ENCODE data around the gene CYP1A1. TPM values are rescaled to one million over a fixed set of nuclear protein-coding genes. Genes with fewer than 3 reads are reported as not detected.

The CYP1A1 gene
- total RNA-seq, 2 experiments from 2014 or later, result 0.29 TPM; not detected in 1

DNA sequence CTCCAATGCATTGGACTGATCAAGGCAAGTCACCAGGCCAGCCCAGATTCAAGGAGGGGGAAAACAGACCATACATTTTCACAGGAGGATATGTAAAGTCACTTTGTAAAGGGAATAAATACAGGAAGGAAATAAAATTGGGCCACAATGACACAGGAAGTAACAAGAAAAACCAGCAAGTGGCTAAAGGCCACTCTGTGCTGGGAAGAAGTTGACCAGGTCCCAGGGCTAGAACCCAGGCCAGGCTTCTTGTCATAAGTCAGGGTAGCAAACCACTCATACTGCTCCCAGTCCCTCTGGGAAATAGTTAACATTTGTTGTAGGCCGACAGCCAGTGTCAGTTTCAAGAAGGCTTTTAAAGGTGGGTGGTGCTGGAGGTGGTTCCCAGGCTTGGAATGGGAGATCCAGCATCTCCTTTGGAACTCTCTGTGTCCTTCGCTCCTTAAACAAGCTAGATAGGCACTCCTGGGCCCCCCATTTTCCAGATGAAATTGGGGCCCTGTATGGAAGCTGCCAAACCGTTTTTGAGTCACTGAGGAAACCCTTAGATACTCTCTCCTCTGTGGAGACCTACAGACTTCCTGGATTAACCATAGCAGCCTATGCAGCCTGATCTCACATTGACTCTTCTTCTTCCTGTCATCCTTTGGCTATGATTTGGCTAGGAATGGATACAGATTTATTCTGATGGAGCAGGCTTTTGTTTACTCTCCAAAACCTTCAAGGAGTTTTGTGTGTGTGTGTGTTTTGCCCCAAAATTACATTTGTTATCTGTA, 14.8 kb downstream of the CYP1A1 start:
- Histone ChIP-seq H3K4me2 (ENCODE audit: low read length) (no peak overlapping the region), H3K36me3 (ENCODE audit: insufficient read depth, low read length) (no peaks in the 10 kb centered on the region), H3K9me3 (ENCODE audit: low read length) (no peaks in the 10 kb centered on the region), H2AFZ (ENCODE audit: low read length) (no peak overlapping the region), H3K27ac (ENCODE audit: low read depth, low read length, poor library complexity, severe bottlenecking) (no peak overlapping the region), H4K20me1 (ENCODE audit: insufficient read depth, low read length) (no peaks in the 10 kb centered on the region), H3K4me3 (ENCODE audit: low read depth, low read length, poor library complexity, severe bottlenecking) (no peak overlapping the region), H3K9me2 (ENCODE audit: insufficient read depth, low read length) (no peaks in the 10 kb centered on the region), H3K79me2 (ENCODE audit: insufficient read depth, low read depth, low read length) (no peaks in the 10 kb centered on the region), H3K4me1 (ENCODE audit: insufficient read depth, low read length, poor library complexity, severe bottlenecking) (no peaks in the 10 kb centered on the region)
- no peak for DNase-seq (ENCODE audit: low spot score)
- no TSS peak for BruUV-seq (replicated peaks)
- CTCF ChIA-PET (ENCODE audit: unreplicated experiment), result no interaction called here
- POLR2A ChIA-PET, result interaction anchor here (1.0 kb wide), 1 partner anchor 26 kb away, joined by 3 read pairs; no protein-coding TSS in a partner anchor
- TF ChIP-seq, protein P1, sequence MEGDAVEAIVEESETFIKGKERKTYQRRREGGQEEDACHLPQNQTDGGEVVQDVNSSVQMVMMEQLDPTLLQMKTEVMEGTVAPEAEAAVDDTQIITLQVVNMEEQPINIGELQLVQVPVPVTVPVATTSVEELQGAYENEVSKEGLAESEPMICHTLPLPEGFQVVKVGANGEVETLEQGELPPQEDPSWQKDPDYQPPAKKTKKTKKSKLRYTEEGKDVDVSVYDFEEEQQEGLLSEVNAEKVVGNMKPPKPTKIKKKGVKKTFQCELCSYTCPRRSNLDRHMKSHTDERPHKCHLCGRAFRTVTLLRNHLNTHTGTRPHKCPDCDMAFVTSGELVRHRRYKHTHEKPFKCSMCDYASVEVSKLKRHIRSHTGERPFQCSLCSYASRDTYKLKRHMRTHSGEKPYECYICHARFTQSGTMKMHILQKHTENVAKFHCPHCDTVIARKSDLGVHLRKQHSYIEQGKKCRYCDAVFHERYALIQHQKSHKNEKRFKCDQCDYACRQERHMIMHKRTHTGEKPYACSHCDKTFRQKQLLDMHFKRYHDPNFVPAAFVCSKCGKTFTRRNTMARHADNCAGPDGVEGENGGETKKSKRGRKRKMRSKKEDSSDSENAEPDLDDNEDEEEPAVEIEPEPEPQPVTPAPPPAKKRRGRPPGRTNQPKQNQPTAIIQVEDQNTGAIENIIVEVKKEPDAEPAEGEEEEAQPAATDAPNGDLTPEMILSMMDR (conservative IDR thresholded peaks at IDR 0.05; ENCODE audit: low read length), result no peak
- TF ChIP-seq EZH2phosphoT487 (IDR thresholded peaks at IDR 0.05; ENCODE audit: borderline replicate concordance, low read depth, low read length), result no peak
- intact Hi-C loops (cut with micrococcal nuclease; ENCODE audit: unreplicated experiment), result no loop called here

DNA sequence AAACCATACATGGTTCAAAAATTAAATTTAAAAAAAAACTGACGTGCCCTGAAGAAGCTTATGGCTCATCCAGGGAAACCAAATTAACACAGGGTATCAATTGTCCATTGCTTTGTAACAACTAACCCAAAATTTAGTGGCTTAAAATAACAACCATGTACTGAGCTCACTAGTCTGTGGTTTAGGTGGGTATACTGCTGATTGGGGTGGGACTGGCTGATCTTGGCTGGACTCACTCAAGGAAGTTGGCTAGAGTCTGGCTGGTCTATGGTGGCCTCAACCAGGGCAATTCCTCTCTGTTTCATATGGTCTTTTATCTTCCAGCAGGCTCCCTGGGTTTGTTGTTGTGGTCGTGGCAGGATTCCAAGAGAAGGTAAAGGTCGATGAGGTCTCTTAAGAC, 15.4 kb downstream of the CYP1A1 start:
- Histone ChIP-seq H3K4me1 (ENCODE audit: insufficient read depth, low read length, poor library complexity, severe bottlenecking) (no peaks in the 10 kb centered on the region), H3K9me2 (ENCODE audit: insufficient read depth, low read length) (no peaks in the 10 kb centered on the region), H3K27ac (ENCODE audit: low read depth, low read length, poor library complexity, severe bottlenecking) (no peak overlapping the region), H2AFZ (ENCODE audit: low read length) (no peak overlapping the region), H3K4me3 (ENCODE audit: low read depth, low read length, poor library complexity, severe bottlenecking) (no peak overlapping the region), H3K79me2 (ENCODE audit: insufficient read depth, low read depth, low read length) (no peaks in the 10 kb centered on the region), H4K20me1 (ENCODE audit: insufficient read depth, low read length) (no peaks in the 10 kb centered on the region), H3K4me2 (ENCODE audit: low read length) (no peak overlapping the region), H3K9me3 (ENCODE audit: low read length) (no peaks in the 10 kb centered on the region), H3K36me3 (ENCODE audit: insufficient read depth, low read length) (no peaks in the 10 kb centered on the region)
- no peak for TF ChIP-seq EZH2phosphoT487 (IDR thresholded peaks at IDR 0.05; ENCODE audit: borderline replicate concordance, low read depth, low read length)
- TF ChIP-seq, protein P1 (conservative IDR thresholded peaks at IDR 0.05; ENCODE audit: low read length), result no peak
- intact Hi-C loops (cut with micrococcal nuclease; ENCODE audit: unreplicated experiment), result no loop called here
- no peak for DNase-seq (ENCODE audit: low spot score)
- ChIA-PET POLR2A (interaction anchor here (1.0 kb wide), 1 partner anchor 25 kb away, joined by 3 read pairs; no protein-coding TSS in a partner anchor), CTCF (ENCODE audit: unreplicated experiment) (no interaction called here)
- BruUV-seq (replicated peaks), result no TSS peak

DNA sequence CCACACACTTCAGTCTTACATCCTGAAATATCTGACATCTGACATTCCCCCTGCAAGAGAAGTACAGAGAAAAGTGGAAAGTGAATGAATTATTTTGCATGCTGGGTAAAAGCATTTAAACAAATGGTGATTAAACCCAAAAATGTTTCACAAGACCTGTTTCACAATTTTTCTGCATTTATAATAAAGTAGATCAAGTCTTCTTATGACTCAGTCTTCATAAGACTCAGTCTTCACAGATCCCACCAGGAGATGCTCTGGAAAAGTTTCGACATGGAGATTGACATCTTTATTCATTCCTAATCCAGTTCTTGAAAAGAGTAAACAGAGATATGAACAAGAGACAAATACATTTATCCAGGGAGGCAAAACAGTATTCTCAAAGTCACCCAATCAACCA, 16.3 kb downstream of the CYP1A1 start:
- Histone ChIP-seq H3K36me3 (ENCODE audit: insufficient read depth, low read length) (no peaks in the 10 kb centered on the region), H3K4me3 (ENCODE audit: low read depth, low read length, poor library complexity, severe bottlenecking) (no peak overlapping the region), H3K4me2 (ENCODE audit: low read length) (no peak overlapping the region), H3K27ac (ENCODE audit: low read depth, low read length, poor library complexity, severe bottlenecking) (no peak overlapping the region), H3K4me1 (ENCODE audit: insufficient read depth, low read length, poor library complexity, severe bottlenecking) (no peaks in the 10 kb centered on the region), H2AFZ (ENCODE audit: low read length) (no peak overlapping the region), H4K20me1 (ENCODE audit: insufficient read depth, low read length) (no peaks in the 10 kb centered on the region), H3K9me2 (ENCODE audit: insufficient read depth, low read length) (no peaks in the 10 kb centered on the region), H3K9me3 (ENCODE audit: low read length) (no peaks in the 10 kb centered on the region), H3K79me2 (ENCODE audit: insufficient read depth, low read depth, low read length) (no peaks in the 10 kb centered on the region)
- CTCF ChIA-PET (ENCODE audit: unreplicated experiment), result no interaction called here
- POLR2A ChIA-PET, result interaction anchor here (0.7 kb wide), 1 partner anchor 71 kb away, joined by 3 read pairs; no protein-coding TSS in a partner anchor
- DNase-seq (ENCODE audit: low spot score), result no peak
- TF ChIP-seq, protein P1 (conservative IDR thresholded peaks at IDR 0.05; ENCODE audit: low read length), result no peak
- TF ChIP-seq EZH2phosphoT487 (IDR thresholded peaks at IDR 0.05; ENCODE audit: borderline replicate concordance, low read depth, low read length), result no peak
- BruUV-seq (replicated peaks), result no TSS peak
- intact Hi-C loops (cut with micrococcal nuclease; ENCODE audit: unreplicated experiment), result no loop called here
